ELR (cell line): ENCODE data around the gene DMD.
"Not testable (repeated sequence)": the region's sequence is repeated elsewhere in the genome, so short reads cannot be mapped to it uniquely, and the experiment has no call there.

Source experiments
- DNase-seq: peaks from one replicate; pipeline ENCODE4 v3.0.0-alpha.2; 2015; ENCODE audit warnings: low read depth

Gene DMD

GRCh38 chrX:32852203-32852602 lies 359.1 kb downstream of the DMD start:
- DNase-seq, result no peak

DNA sequence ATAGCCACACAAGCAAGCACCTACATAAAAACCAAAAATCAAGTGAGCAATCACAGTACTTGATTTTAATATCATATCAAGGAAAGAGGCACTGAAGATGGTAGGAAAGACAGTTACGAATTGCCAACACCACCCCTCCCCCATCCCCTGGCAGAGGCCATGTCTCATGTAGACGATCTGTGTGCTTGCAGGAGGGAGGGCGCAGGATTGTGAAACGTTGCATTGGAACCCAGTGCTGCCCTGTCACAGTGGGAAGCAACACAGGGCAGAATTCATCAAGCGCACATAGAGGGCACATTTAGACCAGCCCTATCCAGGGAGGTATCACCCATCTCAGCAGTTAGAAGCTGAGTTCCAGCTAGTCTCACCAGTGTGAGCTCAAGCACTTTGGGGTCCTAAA lies 359.8 kb downstream of the DMD start:
- DNase-seq, result no peak

DNA sequence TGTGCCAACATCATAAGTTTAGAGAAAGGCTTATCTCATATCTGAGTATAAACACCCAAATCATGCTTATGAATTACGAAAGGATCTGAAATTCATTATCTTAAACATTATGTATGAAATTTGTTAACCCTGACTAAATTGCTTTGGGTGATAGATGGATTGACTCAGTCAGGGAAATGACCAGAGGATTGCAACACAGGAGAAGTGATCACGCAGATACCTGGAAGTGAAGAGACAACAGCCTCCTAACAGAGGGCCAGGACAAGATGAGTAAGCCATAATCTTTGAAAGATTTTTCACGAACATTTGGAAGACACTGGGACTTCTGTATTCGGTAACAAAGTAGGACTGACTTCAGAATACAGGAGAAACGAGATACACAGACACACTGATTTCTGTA lies 363.4 kb downstream of the DMD start:
- no peak for DNase-seq

DNA sequence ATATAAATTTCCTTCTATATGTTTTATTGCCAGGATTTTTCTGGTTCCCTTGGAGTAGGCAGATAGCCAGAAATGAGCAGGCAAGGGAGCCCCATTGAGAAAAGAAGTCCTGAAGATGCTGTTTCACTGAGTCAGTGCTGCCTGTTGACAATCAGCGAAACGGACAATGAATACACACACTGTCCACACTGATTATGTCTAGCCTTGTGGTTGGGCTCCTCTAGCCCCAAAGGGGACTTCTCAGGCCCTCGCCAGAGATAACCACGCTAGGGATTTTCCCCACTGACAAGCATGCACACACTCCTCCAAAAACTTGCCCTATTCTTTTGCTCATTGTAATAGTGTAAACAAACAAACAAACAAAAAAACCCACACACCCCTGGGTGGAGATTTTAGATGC lies 369.3 kb downstream of the DMD start:
- no peak for DNase-seq

DNA sequence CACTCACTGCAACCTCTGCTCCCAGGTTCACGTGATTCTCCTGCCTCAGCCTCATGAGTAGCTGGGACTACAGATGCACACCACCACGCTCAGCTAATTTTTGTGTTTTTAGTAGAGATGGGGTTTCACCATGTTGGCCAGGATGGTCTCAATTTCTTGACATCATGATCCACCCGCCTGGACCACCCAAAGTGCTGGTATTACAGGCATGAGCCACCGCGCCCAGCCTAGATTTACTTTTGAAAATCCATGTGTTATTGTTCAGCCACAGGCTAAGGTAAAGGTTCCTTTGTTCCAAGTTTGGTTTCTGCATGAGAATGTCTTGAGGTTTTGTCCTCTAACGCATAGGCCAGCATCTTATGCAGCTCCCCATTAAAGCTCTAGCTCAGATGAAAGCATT lies 371.6 kb downstream of the DMD start:
- DNase-seq, result no peak

GRCh38 chrX:32825009-32825408 lies 386.3 kb downstream of the DMD start:
- DNase-seq, result no peak

- DNase-seq, result no peak
Measured at GRCh38 chrX:32804034-32804433, 407.3 kb downstream of the DMD start.

DNA sequence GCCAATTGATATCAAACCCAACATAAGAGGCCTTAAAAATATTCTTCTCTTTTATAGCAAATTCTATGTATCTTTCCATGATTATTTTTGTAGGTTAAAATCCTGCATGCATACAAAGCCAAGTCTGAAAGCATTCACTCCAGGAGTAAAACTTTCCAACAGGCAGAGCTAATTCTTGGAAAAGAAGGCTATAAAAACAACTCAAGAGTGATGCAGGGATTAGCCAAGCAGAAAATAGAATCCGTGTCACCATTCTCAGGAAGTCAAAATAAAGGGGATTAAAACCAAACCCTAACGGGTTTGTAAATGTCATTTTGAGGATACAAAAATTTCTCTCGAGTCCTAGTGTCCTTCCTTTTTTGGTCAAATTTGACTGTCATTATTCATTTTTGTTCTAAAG lies 412.4 kb downstream of the DMD start:
- DNase-seq, result no peak

DNA sequence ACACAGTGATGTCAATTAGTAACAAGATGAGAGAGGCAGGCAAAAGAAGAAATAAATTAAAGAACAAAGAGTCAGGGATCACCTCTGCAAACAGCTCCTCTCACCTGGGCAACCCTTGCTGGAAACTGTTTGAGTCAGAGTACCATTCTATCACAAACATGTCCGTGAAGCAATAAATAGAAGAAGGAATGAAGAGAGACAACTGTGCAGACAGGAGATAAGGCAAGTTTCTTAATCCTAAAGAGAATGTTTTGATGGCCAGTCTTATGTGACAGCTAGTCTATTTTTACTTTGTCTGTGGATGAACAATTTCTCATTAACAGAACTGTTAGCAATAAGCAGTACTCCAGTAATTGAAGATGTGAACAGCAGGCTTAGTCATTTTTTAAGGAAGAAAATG lies 422.4 kb downstream of the DMD start:
- DNase-seq, result no peak

DNA sequence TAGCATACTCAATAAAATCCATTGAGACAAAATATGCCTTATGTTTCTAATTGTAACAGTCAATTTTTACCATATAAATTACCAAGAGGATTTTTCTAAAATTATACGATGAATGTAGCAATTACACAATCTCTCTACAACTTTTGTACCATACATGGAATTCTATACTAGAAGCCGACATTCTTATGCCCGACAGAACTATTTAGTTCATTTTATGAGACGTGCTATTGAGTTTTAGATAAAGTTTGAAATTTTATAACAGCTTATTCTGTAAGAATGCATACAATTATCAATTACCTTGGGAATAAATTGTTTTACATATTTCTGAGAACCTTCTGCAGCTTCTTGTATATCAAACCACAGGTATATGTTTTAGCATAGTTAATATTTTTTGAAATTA lies 431.2 kb downstream of the DMD start:
- DNase-seq, result no peak

DNA sequence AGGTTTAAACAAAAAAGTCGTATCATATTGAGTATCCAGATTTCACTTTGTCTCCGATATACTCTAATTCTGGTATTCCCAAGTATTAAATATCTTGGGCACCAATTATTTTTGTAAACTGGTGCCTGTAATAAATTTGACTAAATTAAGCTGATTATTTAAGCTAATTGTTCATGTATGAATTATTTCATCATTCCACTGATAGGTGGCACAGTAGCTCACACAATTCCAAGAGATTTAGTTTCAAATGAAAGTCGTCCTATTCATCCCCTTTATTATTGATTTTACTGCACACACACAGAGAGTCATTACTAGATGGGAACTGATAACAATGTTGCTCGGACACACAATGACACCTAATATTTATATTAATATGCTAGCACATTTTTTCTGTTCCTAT lies 432.4 kb downstream of the DMD start:
- no peak for DNase-seq

- no peak for DNase-seq
Measured at GRCh38 chrX:32774966-32775365, 436.4 kb downstream of the DMD start.

GRCh38 chrX:32749070-32749469 lies 462.3 kb downstream of the DMD start:
- DNase-seq, result no peak

GRCh38 chrX:32745323-32745722 lies 466.0 kb downstream of the DMD start:
- no peak for DNase-seq

DNA sequence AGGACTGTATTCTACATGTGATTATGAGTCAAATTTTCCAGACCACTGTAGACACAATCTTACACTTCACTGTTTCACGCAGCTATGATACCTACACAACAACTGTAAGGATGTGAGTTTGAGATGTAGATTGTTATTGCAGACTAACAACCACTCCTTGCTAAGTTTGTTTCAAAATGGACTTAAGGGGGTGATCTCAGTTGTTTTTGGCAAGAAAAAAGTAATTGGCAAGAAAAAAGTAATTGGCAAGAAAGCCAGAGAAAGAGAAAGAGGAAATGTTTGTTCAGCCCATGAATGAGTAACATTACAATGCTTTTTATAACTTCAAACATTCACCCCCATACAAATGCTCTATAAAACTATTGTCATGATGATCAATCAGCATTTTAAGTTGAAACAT lies 466.4 kb downstream of the DMD start:
- no peak for DNase-seq

DNA sequence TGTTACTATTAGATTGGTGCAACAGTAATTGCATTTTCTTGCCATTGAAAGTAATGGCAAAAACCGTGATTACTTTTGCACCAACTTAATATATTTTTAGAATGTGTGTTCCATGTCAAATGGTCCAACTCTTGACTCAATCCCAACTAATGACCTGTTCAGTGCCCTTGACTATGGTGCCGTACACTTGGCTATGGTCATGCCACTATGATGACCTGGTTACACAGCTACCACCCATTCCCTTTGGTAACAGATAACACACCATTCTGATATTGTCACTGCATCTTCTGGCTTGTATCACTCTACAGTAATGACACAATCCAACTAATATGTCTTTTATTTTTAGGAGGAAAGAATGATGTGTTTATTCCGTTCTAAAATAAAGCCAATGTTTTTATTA lies 469.4 kb downstream of the DMD start:
- DNase-seq, result no peak

DNA sequence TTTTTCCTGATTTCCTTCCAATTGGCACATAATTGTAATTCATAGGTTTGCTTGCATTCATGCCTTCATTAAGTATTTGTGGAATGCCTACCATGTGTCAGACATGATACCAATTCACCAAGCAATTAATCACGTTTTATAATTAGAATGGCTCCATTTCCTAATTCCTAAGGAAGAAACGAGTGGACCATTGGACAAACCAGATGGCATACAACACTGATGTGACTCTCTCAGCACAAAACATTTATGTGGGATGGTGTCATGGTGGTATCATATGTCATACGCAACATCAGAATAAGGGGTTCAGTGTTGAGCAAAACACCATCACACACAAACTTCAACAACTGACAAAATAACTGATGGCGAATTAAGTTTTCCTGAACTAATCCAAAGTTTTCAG lies 502.8 kb downstream of the DMD start:
- DNase-seq, result no peak

DNA sequence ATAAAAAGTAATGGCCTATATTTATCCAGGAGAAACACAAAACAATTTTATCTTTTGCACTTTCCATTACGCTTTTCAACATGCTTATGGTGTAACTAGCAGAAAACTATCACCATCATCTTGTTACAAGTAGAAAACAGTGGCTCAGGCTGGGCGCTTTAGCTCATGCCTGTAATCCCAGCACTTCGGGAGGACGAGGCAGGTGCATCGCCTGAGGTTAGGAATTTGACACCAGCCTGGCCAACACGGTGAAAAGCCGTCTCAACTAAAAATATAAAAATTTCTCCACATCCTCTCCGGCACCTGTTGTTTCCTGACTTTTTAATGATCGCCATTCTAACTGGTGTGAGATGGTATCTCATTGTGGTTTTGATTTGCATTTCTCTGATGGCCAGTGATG lies 506.0 kb downstream of the DMD start:
- not testable (repeated sequence) for DNase-seq

DNA sequence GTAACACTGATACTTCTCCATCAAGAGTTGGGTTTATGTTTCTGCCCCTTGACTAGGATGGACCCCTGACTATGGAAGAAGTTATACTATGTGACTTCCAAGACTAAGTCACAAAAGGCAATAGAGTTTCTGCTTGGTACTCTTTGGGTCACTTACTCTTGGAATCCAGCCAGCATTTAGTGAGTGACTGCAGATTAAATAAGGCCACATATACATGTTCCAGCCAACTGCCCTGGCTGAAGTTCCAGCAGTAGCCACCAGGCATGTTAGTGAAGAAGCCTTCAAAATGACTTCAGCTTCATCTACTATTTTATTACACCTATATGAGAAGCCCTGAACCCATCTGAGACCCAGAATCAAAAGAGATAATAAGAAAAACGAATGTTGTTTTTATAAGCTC lies 524.0 kb downstream of the DMD start:
- DNase-seq, result no peak

GRCh38 chrX:32678487-32678886 lies 532.9 kb downstream of the DMD start:
- no peak for DNase-seq

DNA sequence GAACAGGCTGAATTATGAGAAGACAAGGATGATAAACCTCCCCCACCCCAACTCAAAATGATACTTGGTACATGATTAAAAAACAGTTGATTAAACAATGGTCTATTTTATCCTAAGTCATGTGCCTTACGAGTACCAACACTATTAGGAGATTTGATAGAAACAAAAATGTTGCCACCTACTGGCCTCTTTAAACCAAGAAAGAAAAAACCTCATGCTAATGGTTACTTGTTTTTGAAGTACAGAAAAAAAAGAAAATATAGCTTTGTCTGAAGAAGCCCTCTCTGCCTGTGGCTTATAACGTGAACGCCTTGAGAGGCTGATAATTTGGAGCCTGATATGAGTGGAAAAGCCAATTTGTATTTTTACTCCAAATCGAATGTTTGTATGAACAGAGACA lies 538.2 kb downstream of the DMD start:
- no peak for DNase-seq

- DNase-seq, result no peak
Measured at GRCh38 chrX:32662516-32662915, 548.8 kb downstream of the DMD start.

DNA sequence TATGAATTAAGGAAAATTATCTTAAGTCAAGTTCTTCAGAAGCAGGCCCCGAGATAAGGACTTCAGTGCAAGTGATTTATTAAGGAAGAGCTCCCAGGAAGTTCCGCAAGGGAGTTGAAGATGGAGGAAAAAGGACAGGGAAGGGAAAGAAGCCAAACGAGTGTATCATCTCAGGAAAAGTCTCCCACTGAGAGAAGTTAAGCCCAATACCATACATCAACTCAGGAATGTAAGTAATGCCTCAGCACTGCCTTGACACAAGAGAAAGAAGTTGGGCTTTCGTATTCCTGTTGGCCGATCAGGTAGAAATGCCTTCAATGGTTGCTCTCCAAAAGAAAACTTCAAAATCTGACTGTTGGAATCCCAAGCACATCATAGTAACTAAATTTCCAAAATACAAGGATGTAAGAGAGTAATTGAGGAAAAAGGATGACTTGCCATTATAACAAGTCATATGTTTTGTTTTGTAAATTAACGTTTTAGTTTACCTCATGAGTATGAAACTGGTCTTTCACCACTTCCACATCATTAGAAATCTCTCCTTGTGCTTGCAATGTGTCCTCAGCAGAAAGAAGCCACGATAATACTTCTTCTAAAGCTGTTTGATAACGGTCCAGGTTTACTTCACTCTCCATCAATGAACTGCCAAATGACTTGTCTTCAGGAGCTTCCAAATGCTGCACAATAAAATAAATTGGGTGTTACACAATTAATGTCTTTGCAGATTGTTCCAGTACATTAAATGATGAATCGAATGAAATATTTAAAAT lies 566.7 kb downstream of the DMD start:
- no peak for DNase-seq

DNA sequence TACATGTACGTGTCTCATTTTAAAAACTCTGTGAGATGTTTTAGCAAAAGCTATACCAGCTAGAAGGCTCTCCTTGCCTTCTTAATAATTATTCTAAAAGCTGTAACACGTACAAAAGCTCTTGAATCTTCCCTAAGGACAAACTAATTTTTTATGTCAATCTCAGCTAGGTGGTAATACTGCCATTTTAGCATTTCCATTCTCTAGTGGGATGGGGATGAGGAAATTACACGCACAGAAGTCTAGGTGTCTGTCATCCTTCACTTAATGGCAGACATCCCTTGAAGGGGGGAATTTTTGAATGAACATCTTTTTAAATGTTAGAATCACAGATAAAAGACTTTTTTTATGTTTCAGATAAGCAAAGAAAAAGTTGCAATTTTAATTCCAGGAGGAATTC lies 569.1 kb downstream of the DMD start:
- DNase-seq, result no peak

GRCh38 chrX:32618154-32618553 lies 593.2 kb downstream of the DMD start:
- DNase-seq, result no peak
